ENCODE data around the gene APAF1.

The APAF1 gene

DNA sequence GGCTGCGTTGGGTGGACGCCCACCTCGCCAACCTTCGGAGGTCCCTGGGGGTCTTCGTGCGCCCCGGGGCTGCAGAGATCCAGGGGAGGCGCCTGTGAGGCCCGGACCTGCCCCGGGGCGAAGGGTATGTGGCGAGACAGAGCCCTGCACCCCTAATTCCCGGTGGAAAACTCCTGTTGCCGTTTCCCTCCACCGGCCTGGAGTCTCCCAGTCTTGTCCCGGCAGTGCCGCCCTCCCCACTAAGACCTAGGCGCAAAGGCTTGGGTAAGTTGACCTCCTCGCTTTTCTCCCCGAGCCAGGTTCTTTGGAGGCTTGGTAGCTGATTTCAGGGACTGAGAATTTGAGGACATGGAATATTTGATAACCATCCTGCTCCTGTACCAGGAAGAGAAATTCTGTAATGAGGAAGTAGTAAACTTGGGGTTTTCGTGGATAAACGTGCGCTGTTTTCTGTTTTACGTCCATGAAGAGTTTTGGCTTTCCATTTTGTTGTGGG is 530 bp downstream of the APAF1 start:
- peaks cover 18% of the 10 kb centered on the region for H3K36me3 Mint-ChIP-seq (ENCODE audit: low read depth)
- H3K27me3 Mint-ChIP-seq: no peaks in the 10 kb centered on the region
- H3K4me3 Mint-ChIP-seq: peak overlapping the region; percentile 94
- peaks cover 36% of the 10 kb centered on the region for H3K4me1 Mint-ChIP-seq
- ATAC-seq (no peak), DNase-seq (no peak)
- peak overlapping the region; percentile 76 for H3K27ac Mint-ChIP-seq
- H3K9me3 Mint-ChIP-seq: no peaks in the 10 kb centered on the region

DNA sequence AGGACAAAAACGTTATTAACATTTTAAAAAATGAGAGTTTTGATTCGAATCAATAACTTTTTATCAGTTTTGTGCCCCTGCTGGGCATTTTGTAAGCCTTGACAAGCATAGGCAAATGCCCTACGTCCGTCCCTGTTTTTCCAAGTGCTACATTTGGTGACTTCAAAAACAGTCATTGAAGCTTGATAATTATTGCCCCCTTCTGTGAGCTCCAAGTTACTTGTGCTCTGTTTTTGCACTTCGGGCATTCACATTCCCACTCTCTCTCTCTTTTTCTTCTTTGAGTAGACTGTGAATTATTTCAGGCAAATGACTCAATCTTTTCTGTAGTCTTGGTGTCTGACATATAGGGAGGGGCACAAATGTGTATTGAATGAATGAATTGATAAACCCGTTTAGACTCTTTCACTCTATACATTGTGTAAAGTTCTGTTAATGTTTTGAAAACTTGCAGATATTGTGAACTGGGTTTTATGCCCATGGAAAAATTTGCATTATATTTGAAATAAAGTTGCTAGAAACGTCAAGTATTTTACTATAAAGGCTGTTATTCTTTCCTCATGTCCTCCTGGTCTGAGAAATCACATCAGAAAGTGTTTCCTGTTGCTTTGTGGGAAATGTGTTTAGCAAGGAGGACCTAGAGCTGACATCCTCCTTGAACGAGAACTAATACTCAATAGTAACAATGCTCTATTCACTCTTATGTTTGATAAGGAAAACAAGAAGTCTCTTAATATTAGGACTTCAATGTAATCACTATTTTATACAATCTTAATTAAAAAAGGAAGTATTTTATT is 1.4 kb downstream of the APAF1 start:
- Mint-ChIP-seq H3K27ac (peak overlapping the region; percentile 37), H3K36me3 (ENCODE audit: low read depth) (peaks cover 12% of the 10 kb centered on the region), H3K27me3 (no peaks in the 10 kb centered on the region), H3K9me3 (no peaks in the 10 kb centered on the region), H3K4me3 (peak overlapping the region; percentile 94), H3K4me1 (peaks cover 33% of the 10 kb centered on the region)
- DNase-seq (no peak), ATAC-seq (no peak)

DNA sequence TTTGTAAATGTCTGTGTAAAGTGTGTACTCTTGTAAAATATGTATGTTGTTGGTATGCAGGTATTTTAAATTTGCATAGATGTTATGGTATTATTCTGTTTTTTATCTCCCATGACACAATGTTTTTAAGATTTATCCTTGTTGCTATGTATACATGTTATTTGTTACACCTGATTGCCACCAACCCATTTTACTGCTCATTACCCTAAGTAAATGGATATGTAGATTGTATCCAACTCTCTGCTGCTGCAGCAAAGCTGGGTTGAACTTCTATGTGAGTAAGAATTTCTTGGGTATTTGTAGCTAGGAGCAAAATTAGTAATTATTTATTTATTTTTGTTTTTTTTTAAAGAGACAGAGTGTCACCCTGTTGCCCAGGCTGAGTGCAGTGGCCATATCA is 6.2 kb downstream of the APAF1 start:
- DNase-seq: no peak
- Mint-ChIP-seq H3K27me3 (no peaks in the 10 kb centered on the region), H3K36me3 (ENCODE audit: low read depth) (peaks cover 2% of the 10 kb centered on the region), H3K4me1 (peaks cover 13% of the 10 kb centered on the region), H3K27ac (no peak overlapping the region), H3K4me3 (no peak overlapping the region), H3K9me3 (no peaks in the 10 kb centered on the region)
- ATAC-seq: no peak

DNA sequence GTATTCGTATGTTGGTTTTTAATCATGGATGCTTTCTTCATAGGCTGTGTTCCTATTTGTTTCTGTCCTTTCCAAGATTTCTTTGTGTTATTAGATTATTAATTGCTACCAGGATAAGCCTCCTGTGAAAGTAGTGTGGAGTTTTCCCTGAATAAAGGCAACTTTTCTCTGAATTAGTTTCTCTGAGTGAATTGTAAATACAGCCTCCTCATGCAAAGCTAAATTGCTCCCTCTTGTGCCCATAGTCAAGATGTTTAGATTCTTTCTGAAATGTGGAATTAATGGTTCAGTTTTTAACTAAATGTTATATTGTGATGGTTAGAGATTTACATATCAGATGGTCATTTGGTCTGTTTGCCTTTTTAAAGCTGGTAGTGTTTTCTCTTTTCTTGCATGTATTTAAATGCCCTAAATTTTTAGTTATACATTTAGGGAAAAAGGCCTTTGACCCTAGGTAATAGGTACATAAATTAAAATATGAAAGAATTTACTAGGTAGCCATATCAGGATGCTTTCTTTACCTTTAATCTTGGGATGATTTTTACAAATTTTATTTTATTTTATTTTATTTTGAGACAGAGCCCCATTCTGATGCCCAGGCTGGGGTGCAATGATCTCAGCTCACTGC is 8.9 kb downstream of the APAF1 start:
- ATAC-seq: no peak
- no peaks in the 10 kb centered on the region for H3K9me3 Mint-ChIP-seq
- DNase-seq: no peak
- no peak overlapping the region for H3K4me3 Mint-ChIP-seq
- H3K36me3 Mint-ChIP-seq (ENCODE audit: low read depth): peaks cover 6% of the 10 kb centered on the region
- no peaks in the 10 kb centered on the region for H3K27me3 Mint-ChIP-seq
- no peak overlapping the region for H3K27ac Mint-ChIP-seq
- H3K4me1 Mint-ChIP-seq: peaks cover 15% of the 10 kb centered on the region

DNA sequence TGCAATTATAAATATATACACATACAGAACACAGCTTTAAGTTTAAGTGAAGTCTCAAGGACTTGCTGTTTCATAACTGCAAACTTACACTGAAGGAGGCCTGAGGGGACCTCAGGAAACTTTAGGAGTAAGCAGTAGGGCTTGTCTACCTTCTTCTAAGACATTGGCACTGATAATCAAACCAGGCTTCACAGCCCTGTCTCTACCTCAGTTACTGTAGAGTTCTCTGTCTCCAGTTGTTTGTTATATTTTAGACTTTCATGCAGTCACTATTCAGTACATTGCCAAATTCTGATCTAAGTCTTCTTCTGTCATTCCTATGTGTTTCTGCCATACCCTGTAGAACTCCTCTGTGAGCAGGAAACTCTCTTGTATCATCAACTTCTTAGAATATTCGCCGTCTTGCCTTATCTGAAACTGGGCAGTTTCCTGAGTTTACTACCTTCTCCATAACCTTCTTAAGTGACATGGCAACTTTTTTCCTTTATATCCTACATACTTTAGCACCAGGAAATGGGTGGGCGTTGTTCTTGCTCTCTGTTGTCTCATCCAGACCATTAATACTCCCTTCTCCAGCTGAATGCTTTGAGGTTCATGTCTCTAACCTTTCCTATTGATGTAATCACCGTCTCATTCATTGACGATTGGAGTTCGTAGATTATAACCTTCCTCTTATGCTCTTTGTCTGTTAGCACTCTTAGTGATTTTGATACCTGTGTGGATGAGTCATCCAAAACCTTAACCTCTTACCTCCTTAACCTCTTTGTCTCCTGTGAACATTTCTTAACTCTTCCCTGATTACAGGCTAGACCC is 11.4 kb downstream of the APAF1 start:
- Mint-ChIP-seq H3K27me3 (no peaks in the 10 kb centered on the region), H3K4me1 (peaks cover 15% of the 10 kb centered on the region), H3K36me3 (ENCODE audit: low read depth) (peaks cover 7% of the 10 kb centered on the region), H3K4me3 (no peak overlapping the region), H3K9me3 (no peaks in the 10 kb centered on the region), H3K27ac (peak overlapping the region; percentile 2)
- DNase-seq (no peak), ATAC-seq (peak; percentile 91)

DNA sequence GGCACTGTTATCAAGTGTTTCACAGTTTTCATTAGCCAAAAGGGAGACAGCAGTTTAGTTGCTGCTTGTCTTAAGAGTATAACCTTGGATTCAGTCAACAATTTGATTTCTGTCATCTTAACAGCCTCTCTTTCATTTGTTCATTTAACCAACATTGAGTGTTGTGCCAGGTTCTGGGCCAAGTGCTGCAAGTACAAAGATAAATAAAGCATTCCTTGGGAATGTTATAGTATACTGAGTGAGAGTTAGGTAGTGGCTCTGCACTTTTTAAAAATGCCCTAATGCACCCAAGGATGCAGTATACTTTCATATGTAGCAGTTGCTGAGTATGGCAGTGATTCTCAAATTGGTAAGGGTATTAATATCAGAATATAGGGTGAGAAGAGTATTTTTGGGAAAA is 15.4 kb downstream of the APAF1 start:
- Mint-ChIP-seq H3K27ac (no peak overlapping the region), H3K36me3 (ENCODE audit: low read depth) (peaks cover 15% of the 10 kb centered on the region), H3K4me1 (peaks cover 15% of the 10 kb centered on the region), H3K4me3 (no peak overlapping the region), H3K27me3 (no peaks in the 10 kb centered on the region), H3K9me3 (no peaks in the 10 kb centered on the region)
- no peak for ATAC-seq
- DNase-seq: no peak

DNA sequence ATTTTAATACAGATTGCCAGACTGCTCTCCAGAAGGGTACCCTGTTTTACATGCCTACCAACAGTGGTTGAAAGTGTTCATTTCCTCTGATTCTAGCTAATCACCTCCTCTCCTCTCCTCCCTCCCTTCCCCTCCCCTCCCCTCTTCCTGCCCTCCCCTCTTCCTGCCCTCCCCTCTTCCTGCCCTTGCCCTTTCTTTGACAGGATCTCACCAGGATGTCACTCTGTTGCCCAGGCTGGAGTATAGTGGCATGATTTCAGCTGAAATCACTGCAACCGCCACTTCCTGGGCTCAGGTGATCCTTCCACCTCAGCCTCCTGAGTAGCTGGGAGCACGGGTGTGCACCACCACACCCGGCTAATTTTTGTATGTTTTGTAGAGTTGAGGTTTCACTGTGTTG is 24.7 kb downstream of the APAF1 start:
- Mint-ChIP-seq H3K4me1 (no peaks in the 10 kb centered on the region), H3K36me3 (ENCODE audit: low read depth) (peaks cover 29% of the 10 kb centered on the region), H3K9me3 (no peaks in the 10 kb centered on the region), H3K4me3 (no peak overlapping the region), H3K27me3 (no peaks in the 10 kb centered on the region), H3K27ac (no peak overlapping the region)
- no peak for DNase-seq
- ATAC-seq: no peak

DNA sequence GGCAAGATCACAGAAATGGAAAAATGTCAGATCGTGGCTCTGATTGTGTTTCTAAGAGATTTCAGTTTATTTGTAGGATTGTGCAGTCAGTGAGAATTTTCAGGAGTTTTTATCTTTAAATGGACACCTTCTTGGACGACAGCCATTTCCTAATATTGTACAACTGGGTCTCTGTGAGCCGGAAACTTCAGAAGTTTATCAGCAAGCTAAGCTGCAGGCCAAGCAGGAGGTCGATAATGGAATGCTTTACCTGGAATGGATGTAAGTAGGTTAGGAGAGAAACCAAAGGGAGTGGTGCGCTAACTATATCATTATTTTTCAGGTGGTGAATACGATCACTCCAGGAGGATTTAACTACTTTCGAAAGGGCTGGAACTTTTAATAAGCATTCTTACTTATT is 26.4 kb downstream of the APAF1 start:
- Mint-ChIP-seq H3K36me3 (ENCODE audit: low read depth) (peaks cover 27% of the 10 kb centered on the region), H3K27me3 (no peaks in the 10 kb centered on the region), H3K9me3 (no peaks in the 10 kb centered on the region), H3K27ac (no peak overlapping the region), H3K4me1 (no peaks in the 10 kb centered on the region), H3K4me3 (no peak overlapping the region)
- no peak for ATAC-seq
- DNase-seq: no peak

DNA sequence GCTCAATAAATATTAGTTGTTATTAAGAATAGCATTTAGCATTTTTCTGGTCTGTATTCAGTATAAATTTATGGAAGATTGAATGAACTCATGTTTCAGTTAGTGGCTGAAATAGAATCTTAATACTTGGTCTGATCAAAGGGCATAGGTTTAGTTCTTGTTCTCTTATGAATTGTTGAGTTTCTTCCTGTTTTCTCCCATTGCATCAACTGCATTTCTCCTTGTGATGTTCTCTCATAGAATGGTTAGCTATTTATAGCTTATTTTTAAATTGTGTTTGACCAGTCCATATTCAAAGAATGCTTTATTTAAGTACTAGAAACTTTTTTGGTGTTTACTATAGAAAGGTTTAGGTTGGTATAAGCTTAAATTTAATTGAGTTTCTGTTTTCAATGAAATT is 29.8 kb downstream of the APAF1 start:
- Mint-ChIP-seq H3K27ac (no peak overlapping the region), H3K9me3 (no peaks in the 10 kb centered on the region), H3K27me3 (no peaks in the 10 kb centered on the region), H3K4me1 (no peaks in the 10 kb centered on the region), H3K36me3 (ENCODE audit: low read depth) (peaks cover 9% of the 10 kb centered on the region), H3K4me3 (no peak overlapping the region)
- ATAC-seq (no peak), DNase-seq (no peak)

DNA sequence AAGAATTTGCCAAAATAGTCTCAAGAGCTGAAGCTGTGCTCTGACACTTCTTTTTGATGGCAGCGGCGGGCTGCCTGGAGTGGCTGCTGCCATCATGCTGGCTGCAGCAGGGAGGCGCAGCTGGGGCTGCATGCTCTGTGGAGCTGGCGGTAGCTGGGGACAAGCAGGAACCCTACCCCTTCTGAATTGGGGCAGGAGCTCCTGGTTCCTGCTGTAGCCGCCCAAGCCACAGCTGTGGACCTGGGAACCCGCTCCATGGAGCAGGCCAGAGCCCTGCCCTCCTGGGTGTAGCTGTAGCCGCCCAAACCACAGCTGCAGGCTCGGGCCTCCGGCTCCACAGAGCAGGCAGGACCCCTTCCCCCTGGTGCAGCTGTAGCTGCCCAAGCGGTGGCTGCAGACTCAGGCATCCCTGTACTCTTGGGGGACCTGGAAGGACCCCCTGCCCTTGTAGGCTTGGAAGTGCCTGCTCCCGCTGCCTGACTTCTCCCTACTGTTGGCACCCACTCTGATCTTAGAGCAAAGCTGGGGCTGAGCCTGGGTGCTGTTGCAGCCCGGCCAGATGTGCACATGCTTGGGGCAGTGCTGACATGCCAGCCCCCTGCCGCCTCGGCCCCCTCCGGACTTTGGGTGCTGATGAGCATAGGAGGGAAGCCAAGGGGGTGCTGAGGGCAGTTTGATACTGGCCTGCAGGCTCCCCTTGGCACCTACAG is 33.3 kb downstream of the APAF1 start:
- peaks cover 4% of the 10 kb centered on the region for H3K36me3 Mint-ChIP-seq (ENCODE audit: low read depth)
- H3K27ac Mint-ChIP-seq: no peak overlapping the region
- H3K9me3 Mint-ChIP-seq: no peaks in the 10 kb centered on the region
- DNase-seq (no peak), ATAC-seq (no peak)
- H3K27me3 Mint-ChIP-seq: no peaks in the 10 kb centered on the region
- no peak overlapping the region for H3K4me3 Mint-ChIP-seq
- no peaks in the 10 kb centered on the region for H3K4me1 Mint-ChIP-seq

DNA sequence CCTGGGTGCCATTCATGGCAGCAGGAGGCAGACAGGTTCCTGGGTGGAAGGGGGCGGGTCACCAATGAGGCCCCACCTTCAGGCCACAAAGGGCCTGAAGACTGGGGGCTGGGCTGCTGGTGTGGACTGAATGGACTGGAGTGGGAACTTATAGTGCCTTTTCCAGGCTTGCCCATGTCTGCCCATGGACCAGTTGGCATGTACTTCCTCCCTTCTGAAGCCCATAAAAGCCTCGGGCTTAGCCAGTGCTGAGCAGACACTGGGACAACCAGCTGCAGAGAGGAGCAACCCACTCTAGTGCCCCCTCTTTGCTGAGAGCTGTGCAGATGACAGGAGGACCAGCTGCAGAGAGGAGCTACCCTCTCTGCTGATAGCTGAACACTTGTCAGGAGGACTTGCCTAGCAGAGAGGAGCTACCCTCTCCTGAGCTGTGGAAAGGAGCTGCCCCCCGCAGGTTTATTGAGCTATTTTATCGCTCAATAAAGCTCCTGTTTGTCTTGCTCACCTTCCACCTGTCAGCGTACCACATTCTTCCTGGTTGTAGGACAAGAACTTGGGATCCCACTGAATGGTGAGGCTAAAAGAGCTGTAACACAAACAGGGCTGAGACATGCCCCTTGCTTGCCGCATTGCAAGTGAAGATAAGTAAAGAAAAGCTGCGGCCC is 34.0 kb downstream of the APAF1 start:
- peaks cover 7% of the 10 kb centered on the region for H3K36me3 Mint-ChIP-seq (ENCODE audit: low read depth)
- H3K4me3 Mint-ChIP-seq: no peak overlapping the region
- H3K27me3 Mint-ChIP-seq: no peaks in the 10 kb centered on the region

DNA sequence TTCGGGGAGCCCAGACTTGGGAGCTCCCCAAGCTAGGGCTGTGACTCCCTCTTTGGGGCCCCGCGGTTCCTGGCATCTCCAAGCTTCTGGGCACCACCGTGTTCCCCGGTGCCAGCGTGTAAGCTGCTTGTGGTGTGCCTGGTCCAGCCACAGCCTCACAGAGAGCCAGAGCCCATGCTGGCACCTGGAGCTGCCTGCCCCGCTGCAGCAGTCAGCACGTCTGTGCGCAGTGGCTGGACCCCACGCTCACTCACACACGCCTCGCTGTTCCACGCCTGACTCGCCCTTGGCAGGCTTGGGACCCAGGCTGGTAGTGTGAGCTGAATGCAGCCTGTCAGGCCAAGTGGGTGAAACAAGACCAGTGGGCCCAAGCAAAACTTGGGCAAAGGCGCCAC is 34.5 kb downstream of the APAF1 start:
- peaks cover 7% of the 10 kb centered on the region for H3K36me3 Mint-ChIP-seq (ENCODE audit: low read depth)
- no peak for DNase-seq
- ATAC-seq: no peak

More for the DNA sequence above, 34.0 kb downstream of the APAF1 start:
- DNase-seq (no peak), ATAC-seq (no peak)
- Mint-ChIP-seq H3K27ac (no peak overlapping the region), H3K9me3 (no peaks in the 10 kb centered on the region), H3K4me1 (no peaks in the 10 kb centered on the region)

DNA sequence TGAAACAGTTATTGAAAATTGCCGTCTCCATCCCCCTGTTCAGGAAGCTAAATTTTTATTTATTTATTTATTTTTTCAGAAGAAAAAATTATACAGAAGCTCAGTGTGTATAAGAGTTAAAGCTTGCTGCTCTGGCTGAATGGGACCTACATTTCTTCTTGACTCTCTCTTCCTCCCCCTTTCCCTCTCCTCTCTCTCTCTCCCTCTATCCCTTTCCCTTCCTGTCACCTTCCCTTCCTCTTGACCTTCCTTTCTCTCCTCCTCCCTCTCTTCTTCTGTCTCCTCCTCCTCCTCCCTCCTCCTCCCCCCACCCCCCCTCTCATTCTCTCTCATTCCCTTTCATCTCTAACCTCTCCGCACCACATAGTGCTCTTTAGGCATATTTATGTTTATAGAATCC is 39.1 kb downstream of the APAF1 start:
- no peak for ATAC-seq
- no peak overlapping the region for H3K4me3 Mint-ChIP-seq
- no peaks in the 10 kb centered on the region for H3K9me3 Mint-ChIP-seq
- no peaks in the 10 kb centered on the region for H3K4me1 Mint-ChIP-seq
- DNase-seq: no peak
- no peaks in the 10 kb centered on the region for H3K27me3 Mint-ChIP-seq
- peaks cover 11% of the 10 kb centered on the region for H3K36me3 Mint-ChIP-seq (ENCODE audit: low read depth)
- no peak overlapping the region for H3K27ac Mint-ChIP-seq

More for the DNA sequence above, 34.5 kb downstream of the APAF1 start:
- H3K4me3 Mint-ChIP-seq: no peak overlapping the region
- no peaks in the 10 kb centered on the region for H3K9me3 Mint-ChIP-seq
- no peak overlapping the region for H3K27ac Mint-ChIP-seq
- H3K27me3 Mint-ChIP-seq: no peaks in the 10 kb centered on the region
- H3K4me1 Mint-ChIP-seq: no peaks in the 10 kb centered on the region

DNA sequence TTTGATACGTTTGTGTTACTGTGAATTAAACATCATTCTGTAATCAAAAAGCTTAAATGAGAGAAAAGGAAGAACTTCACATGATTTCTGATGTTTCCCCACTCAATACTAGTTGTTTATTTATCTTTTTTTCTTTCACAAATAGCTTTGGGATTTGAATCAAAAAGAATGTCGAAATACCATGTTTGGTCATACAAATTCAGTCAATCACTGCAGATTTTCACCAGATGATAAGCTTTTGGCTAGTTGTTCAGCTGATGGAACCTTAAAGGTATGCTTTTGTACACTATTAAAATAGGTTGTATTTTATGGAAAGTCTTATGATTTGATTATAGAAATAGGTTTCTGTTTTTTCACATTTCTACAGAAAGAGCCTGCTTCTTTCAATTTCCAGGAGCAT is 41.5 kb downstream of the APAF1 start:
- H3K4me3 Mint-ChIP-seq: no peak overlapping the region
- DNase-seq (no peak), ATAC-seq (no peak)
- H3K4me1 Mint-ChIP-seq: no peaks in the 10 kb centered on the region
- H3K36me3 Mint-ChIP-seq (ENCODE audit: low read depth): peaks cover 16% of the 10 kb centered on the region
- H3K9me3 Mint-ChIP-seq: no peaks in the 10 kb centered on the region
- H3K27me3 Mint-ChIP-seq: no peaks in the 10 kb centered on the region
- no peak overlapping the region for H3K27ac Mint-ChIP-seq

Measured in activated naive CD8-positive, alpha-beta T cell treated with anti-CD3 and anti-CD28 coated beads, Interleukin-2, amount 50 U/mL, for 24 hours (primary cell).